Measurements from ENCODE around the gene LRP8. TPM values are rescaled to one million over a fixed set of nuclear protein-coding genes. Genes with fewer than 3 reads are reported as not detected.
A peak's percentile ranks its signal among the peaks of the same experiment; 100 is the strongest.

The LRP8 gene
- total and polyA plus RNA-seq, 2 of the 13 experiments (the other 11 are each of a cell fraction or from before 2014, with no cell fraction given) = 17.3 to 17.4 TPM

DNA sequence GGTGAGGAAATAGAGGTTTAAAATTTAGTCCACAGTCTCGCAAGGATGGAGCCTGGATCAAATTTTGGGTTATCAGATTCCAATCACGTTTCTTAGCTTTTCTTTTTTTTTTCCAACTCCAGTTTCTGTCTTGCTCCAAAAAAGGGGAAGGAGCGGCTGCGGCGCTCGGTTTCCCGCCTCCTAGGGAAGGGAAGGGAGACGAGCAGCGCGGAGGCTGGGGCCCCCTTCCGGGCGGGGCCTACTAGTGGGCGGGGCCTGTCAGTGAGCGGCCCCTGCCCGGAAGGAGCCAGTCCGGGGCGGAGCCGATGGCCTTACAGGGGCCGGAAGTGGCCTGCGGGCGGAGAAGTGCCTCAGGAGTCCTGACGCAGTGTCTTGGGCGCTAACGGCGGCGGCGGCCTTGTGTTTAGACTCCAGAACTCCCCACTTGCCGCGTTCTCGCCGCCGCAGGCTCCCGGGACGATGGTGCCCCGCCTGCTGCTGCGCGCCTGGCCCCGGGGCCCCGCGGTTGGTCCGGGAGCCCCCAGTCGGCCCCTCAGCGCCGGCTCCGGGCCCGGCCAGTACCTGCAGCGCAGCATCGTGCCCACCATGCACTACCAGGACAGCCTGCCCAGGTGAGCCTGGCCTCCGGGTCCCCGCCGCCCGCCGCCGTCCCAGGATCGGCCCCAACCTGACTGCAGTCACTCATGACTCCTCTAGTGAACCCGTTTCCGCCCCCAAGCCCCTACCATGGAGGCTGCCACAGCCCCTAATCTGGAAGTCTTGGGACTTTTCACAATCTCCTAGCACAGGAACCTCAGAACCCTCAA lies 131.2 kb downstream of the LRP8 start, which contains the start of gene CPT2 (continued):
- TF ChIP-seq, protein P1, sequence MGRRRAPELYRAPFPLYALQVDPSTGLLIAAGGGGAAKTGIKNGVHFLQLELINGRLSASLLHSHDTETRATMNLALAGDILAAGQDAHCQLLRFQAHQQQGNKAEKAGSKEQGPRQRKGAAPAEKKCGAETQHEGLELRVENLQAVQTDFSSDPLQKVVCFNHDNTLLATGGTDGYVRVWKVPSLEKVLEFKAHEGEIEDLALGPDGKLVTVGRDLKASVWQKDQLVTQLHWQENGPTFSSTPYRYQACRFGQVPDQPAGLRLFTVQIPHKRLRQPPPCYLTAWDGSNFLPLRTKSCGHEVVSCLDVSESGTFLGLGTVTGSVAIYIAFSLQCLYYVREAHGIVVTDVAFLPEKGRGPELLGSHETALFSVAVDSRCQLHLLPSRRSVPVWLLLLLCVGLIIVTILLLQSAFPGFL (CRISPR knock-in tag; IDR thresholded peaks at IDR 0.05) = no peak
- no peak for TF ChIP-seq ZNF20 (CRISPR knock-in tag; IDR thresholded peaks at IDR 0.05)
- TF ChIP-seq ARNT (IDR thresholded peaks at IDR 0.05) = no peak
- TF ChIP-seq ZNF34 (CRISPR knock-in tag; IDR thresholded peaks at IDR 0.05; ENCODE audit: borderline replicate concordance) = no peak
- TF ChIP-seq RAD21 (CRISPR knock-in tag; IDR thresholded peaks at IDR 0.05) = no peak
- peak; percentile 52; the same call in 1 of the 2 replicates for TF ChIP-seq ZNF563 (CRISPR knock-in tag; IDR thresholded peaks at IDR 0.05)
- no peak for TF ChIP-seq BRD4 (CRISPR knock-in tag; IDR thresholded peaks at IDR 0.05)
- no peak for TF ChIP-seq NCOA5 (CRISPR knock-in tag; IDR thresholded peaks at IDR 0.05)
- TF ChIP-seq, protein P2, sequence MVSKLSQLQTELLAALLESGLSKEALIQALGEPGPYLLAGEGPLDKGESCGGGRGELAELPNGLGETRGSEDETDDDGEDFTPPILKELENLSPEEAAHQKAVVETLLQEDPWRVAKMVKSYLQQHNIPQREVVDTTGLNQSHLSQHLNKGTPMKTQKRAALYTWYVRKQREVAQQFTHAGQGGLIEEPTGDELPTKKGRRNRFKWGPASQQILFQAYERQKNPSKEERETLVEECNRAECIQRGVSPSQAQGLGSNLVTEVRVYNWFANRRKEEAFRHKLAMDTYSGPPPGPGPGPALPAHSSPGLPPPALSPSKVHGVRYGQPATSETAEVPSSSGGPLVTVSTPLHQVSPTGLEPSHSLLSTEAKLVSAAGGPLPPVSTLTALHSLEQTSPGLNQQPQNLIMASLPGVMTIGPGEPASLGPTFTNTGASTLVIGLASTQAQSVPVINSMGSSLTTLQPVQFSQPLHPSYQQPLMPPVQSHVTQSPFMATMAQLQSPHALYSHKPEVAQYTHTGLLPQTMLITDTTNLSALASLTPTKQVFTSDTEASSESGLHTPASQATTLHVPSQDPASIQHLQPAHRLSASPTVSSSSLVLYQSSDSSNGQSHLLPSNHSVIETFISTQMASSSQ (IDR thresholded peaks at IDR 0.05; ENCODE audit: low read depth) = no peak
- TF ChIP-seq, protein P2 (CRISPR knock-in tag; IDR thresholded peaks at IDR 0.05; ENCODE audit: borderline replicate concordance) = no peak
- no peak for TF ChIP-seq ZNF460 (CRISPR knock-in tag; IDR thresholded peaks at IDR 0.05; ENCODE audit: borderline replicate concordance)
- no peak for TF ChIP-seq EZH2 (conservative IDR thresholded peaks at IDR 0.05; ENCODE audit: low read depth, low read length)
- TF ChIP-seq ZNF44 (CRISPR knock-in tag; IDR thresholded peaks at IDR 0.05) = no peak
- TF ChIP-seq NFKBIZ (CRISPR knock-in tag; IDR thresholded peaks at IDR 0.05) = no peak
- TF ChIP-seq U2AF1 (optimal IDR thresholded peaks at IDR 0.05; ENCODE audit: low read depth, low read length) = no peak
- TF ChIP-seq, protein P3, sequence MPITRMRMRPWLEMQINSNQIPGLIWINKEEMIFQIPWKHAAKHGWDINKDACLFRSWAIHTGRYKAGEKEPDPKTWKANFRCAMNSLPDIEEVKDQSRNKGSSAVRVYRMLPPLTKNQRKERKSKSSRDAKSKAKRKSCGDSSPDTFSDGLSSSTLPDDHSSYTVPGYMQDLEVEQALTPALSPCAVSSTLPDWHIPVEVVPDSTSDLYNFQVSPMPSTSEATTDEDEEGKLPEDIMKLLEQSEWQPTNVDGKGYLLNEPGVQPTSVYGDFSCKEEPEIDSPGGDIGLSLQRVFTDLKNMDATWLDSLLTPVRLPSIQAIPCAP (CRISPR knock-in tag; IDR thresholded peaks at IDR 0.05; ENCODE audit: low read depth) = no peak
- TF ChIP-seq ZNF558 (CRISPR knock-in tag; IDR thresholded peaks at IDR 0.05; ENCODE audit: borderline replicate concordance) = no peak
- TF ChIP-seq, protein P4, sequence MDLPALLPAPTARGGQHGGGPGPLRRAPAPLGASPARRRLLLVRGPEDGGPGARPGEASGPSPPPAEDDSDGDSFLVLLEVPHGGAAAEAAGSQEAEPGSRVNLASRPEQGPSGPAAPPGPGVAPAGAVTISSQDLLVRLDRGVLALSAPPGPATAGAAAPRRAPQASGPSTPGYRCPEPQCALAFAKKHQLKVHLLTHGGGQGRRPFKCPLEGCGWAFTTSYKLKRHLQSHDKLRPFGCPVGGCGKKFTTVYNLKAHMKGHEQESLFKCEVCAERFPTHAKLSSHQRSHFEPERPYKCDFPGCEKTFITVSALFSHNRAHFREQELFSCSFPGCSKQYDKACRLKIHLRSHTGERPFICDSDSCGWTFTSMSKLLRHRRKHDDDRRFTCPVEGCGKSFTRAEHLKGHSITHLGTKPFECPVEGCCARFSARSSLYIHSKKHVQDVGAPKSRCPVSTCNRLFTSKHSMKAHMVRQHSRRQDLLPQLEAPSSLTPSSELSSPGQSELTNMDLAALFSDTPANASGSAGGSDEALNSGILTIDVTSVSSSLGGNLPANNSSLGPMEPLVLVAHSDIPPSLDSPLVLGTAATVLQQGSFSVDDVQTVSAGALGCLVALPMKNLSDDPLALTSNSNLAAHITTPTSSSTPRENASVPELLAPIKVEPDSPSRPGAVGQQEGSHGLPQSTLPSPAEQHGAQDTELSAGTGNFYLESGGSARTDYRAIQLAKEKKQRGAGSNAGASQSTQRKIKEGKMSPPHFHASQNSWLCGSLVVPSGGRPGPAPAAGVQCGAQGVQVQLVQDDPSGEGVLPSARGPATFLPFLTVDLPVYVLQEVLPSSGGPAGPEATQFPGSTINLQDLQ (CRISPR knock-in tag; IDR thresholded peaks at IDR 0.05) = 0 out of 2 replicates have a peak, but pooled peaks have one; percentile 20
- no peak for TF ChIP-seq ZSCAN29 (CRISPR knock-in tag; conservative IDR thresholded peaks at IDR 0.05)
- TF ChIP-seq ZNF788 (CRISPR knock-in tag; IDR thresholded peaks at IDR 0.05; ENCODE audit: borderline replicate concordance) = no peak
